Measurements from ENCODE around the gene MBNL2.

MBNL2 gene

DNA sequence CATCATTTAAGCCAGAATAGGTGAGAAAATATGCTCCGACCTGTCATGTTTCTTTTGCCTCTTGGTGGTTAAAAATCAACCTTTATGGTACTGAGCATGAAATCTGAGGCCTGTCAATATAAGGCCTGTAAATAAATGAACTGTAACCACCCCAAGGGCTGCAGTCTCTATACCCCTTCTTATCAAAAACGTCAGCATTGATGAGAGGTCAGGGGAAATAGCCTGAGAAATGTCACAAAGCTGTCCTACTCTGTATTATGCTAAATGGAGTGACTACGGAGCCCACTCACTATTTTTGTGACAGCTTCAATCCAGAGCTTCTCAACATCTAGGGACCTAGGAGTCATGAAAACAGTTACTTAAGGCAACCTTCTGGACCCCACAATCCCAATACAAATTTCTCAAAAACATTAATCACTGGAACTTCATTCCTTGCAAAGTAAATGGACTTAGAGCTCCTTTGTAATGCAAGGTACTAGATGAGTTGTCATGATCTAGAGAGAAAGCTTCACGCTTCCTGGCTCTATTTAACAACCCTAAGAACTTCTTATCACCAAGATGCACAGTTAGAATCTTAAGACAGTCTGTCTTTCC, 209.1 kb downstream of the MBNL2 start:
- DNase-seq, result no peak

DNA sequence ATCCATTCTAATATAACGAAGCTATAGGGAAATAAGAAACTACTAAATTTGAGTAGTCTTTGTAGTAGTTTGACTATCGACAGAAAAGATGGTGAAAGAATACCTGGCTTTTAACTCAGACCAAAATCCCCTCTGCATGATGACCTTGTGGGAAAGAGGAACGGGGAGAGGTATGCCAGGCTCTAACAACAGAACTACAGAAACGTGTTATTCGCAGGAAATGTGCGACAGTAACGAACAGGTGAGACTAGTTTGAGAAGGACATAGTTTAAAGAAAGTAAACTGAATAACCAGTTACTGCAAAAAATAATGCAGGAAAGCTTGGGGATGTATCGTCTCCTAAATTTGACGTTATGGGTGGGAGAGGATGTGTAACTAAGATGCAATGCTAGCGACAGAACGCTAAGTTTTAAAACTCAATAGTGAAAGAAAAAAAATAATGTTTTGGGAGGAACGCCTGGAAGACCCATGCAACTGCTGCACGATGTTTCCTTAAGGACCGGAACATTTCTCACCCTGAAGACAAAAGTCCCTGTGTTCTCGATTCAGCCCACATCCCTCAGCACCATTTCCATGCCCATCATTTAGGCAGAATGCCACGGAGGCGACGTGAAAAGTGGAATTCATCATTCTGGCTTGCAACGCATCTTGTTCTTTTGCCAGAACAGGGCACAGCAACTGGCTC, 210.2 kb downstream of the MBNL2 start:
- no peak for DNase-seq

DNA sequence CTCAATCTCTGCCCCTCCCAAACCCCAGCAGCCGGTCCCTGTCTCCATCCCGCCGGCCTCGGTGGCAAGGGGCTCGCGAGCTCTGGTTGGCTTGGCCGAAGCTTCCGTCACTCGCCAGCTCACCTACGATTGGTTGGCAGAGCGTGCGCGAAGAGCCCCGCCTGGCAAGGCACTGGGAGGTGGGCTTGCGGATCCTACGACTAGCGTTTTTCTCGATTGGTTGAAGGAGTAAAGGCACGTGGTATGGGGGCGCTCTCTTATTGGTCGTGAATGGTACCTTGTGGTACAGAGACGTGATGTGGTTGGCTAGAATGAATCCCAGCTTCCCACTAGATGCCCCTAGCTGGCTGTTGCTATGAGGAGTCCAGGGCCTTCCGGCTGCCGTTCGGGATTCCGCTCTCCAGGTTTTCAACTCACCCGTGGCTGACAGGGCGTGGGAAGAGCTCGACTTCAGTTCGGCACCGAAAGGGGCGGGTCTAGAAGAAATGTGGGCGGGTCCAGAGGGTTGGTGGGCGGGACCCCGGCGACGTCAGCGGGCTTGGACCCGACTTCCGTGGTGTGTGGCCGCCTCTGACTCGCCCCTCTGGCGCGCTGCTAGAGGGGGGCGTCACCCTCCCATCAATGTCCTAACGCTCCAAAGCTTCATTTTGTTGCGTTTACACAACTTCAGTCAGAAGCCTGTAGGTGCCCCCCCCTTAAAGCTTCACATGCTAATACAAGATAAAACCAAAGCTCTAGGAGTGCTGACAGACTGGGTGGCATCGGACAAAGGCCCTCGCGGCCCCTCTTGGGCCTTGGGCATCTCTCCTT, 211.0 kb downstream of the MBNL2 start:
- peak; percentile 33 for DNase-seq

DNA sequence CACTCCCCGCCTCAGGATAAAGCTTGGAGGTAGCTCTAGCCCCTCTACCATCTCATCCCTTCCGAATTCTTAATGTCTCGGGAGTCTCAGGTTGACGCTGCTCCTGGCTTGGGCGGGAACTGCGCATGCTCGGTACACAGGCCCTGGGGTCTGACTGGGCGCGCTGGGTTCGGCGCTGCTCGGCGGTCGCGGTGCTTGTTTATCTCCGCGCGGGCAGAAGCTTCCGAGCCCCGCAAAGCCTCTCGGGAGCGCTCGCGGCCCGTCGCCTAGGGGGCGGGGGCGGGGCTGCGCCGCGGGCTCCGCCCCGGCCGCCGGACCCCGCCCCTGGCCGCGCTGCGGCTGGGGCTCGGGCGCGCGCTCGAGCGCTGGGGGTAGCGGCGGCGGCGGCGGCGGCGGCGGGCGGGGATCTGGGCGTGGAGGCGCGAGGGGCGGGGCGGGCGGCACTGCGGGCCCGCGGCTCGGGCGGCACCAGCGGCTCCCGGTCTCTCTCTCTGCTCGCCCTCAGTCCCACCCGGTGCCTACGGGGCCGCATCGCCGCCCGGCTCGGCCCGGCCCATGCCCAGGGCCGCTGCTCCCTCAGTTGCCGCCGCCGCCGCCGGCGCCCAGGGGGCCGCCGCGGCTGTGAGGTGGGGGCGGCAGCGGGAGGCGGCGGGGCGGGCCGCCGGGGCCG, 211.7 kb downstream of the MBNL2 start, which contains the start of gene RAP2A:
Gene RAP2A (plus strand): TSS at position 443 of the 670 bp plus-strand sequence. CDS start 302 bp downstream, outside the sequence.
- peak; percentile 56 for DNase-seq

DNA sequence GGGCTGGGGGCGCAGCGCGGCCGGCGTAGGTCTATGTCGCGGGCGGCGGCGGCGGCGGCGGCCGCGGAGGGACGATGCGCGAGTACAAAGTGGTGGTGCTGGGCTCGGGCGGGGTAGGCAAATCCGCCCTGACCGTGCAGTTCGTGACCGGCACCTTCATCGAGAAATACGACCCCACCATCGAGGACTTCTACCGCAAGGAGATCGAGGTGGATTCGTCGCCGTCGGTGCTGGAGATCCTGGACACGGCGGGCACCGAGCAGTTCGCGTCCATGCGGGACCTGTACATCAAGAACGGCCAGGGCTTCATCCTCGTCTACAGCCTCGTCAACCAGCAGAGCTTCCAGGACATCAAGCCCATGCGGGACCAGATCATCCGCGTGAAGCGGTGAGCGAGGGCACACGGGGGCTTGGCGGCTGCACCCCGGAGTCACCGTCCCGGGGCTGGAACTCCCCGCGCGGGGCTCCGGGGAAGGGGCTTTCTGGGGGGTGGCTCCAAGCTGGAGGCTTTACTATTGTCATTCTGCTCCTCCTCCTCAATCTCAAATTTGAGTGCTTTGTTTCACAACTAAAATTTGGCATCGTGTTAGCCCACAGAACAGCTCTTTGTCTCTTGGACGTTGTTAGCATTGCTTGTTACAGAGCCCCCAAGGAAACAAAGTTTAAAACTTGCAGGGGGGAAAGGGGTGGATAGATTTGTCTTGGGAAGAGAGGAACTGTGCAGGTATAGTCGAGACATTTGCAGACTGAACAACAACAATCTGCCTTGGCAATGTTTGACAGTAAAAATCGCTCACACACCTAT, 212.5 kb downstream of the MBNL2 start:
- DNase-seq, result no peak

DNA sequence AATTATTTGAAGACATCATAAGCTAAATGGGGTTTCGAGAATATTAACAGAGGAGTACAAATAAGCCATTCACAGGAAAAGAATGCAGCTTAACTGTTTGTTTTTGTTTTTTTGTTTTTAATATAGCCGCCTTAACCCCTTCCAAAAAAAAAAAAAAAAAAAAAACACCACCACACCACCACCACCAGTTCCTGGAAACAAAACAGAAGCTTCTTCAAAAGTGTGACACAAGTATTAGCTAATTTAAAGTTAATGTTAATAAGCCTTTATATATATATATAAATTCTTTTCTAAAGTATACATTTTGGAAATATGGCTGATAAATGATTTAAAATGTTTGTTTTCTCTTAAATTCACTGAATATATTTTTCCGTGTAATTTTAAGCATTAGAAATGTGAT, 213.2 kb downstream of the MBNL2 start:
- no peak for DNase-seq

DNA sequence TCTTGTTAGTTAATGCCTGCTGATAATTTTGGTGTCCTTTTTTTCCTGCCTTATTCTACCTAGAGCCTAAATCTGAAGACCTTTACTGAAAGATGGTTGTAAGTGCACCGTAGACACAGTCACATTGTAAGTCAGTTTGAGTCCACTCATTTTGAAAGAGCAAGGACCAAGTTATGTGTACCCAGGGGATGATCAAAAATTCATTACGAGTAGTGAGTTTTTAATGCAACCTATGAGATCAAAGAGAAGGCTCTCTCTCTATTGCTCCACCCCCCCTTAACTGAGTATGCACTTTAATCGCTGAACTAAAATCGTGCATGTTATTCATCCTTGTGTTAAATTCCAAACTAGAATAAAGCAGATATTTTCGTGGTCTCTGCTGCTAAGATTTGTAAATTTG, 213.7 kb downstream of the MBNL2 start:
- no peak for DNase-seq

DNA sequence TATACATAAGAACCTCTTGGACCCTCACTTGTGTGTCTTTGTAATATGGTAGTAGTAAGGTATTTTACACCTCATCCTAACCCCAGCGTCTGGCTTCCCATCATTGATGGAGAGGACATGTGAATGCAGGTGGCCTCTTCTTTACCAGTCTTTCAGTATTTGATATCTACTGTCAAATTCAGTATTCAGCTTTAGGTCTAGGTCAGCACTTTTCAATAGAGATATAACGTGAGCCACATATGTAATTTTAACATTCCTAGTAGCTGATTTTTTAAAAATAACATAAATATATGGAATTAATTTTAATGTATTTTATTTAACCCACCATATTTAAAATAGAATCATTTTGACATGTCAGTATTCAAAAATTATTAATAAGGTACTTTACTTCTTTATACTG, 214.7 kb downstream of the MBNL2 start:
- no peak for DNase-seq

DNA sequence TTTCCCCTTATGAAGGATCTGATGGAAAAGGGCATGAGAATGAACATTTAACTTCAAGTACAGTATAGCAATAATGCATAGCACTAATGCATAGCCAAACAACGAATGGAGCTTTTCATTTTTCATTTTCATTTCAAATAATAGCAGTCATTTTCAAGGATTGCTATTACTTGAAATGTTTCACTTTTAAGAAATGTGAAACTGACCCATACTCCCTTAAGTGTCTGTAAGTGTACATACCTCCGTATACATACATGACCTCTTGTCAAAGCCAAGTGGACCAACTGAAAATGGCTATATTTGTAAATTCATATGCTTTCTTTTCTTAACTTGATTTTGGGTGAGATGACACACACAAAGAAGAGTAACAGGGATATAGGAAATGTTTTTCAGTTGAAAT, 215.6 kb downstream of the MBNL2 start:
- no peak for DNase-seq

DNA sequence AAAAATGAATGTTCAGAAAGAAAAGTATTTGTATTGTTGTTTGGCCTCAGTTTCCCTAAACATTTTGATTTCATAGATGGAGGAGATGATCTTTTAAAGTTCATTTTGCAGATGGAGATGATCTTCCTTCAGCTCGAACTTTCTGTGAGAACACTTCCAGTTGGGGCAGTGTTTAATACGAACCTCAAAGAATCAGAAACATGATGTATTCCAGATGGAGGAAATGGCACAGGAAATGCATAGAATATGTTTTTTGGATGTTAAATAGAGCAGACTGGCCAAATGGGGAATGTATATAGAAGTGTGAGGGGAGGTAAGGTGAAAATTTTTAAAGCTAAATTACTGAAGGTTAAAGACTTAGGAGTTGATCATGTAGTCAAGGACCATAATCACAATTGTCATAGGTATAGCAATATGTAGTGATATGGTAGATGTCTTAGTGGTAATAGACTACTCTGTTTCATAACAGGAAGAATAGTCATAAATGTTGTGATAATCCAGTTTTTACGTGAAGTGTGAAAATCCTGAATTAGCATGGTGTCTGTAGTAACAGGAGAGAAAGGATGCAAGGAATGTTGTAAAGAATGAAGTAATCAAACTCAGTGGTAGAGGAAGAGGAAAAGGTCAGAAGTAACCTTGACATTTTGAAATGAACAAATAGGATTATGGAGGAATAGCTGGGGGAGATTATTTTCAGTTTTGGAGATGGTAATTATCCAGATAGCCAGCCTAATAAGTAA, 216.9 kb downstream of the MBNL2 start:
- no peak for DNase-seq

DNA sequence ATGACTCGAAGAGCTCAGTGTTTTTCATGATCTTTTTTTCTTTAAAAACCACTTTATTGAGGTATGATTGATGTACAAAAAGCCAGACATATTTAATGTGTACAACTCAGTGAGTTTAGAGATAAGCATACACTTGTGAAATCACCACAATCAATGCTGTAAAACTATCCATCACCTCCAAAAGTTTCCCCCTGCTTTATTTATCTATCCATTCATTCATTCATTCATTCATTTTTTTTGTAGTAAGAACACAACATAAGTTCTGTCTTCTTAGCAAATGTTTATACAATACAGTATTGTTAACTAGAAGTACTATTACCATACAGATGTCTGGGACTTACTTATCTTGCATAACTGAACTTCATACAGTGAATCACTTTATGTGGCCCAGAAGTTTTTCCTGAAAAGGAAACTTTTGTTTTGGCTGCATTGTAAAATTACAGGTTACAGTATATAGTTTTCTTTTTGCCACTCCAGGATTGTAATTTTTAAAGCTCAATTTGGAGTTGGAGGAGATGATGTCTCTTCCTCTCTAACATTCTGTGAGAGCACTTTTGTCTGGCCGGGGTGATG, 218.6 kb downstream of the MBNL2 start:
- DNase-seq, result no peak

DNA sequence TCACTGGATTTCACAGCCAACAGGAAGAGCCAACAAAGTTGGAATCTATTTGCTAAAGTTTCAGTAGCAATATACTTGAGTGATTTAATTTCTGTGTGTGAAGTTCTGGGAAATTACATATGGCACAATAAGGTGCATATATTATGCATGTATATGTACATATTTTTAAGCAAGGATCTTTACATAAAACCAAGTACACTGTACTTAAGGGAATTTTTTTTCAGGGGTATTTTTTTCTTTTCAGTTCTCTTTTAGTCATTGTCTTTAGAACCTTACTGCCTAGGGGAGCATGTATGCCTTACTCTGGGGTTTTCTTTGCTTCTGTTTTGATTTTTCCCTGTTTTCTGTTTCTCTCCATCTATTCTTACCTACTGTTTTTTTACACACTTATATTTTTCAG, 219.2 kb downstream of the MBNL2 start:
- DNase-seq, result no peak

Measured in 8988T (cell line).